SJCRH30 (cell line): ENCODE results near the gene SLC6A1. TPM values are rescaled to one million over a fixed set of nuclear protein-coding genes. Genes with fewer than 3 reads are reported as not detected.
A peak's percentile ranks its signal among the peaks of the same experiment; 100 is the strongest.

Experiments used
- DNase-seq, 2 experiments: peaks; one replicate each; pipeline ENCODE4 v3.0.0-alpha.2; 2015 to 2020
- H3K27ac ChIP-seq: fragments of 250-450 bp; sonication (Bioruptor Pico); 2 replicates; pipeline ENCODE4 v1.5.1; 2020; ENCODE audit warnings: mild to moderate bottlenecking, moderate library complexity
- H3K27me3 ChIP-seq: fragments of 250-450 bp; sonication (Bioruptor Pico); 2 replicates; pipeline ENCODE4 v1.5.1; 2020; ENCODE audit warnings: mild to moderate bottlenecking, moderate library complexity
- H3K36me3 ChIP-seq: fragments of 250-450 bp; sonication (Bioruptor Pico); 2 replicates; pipeline ENCODE4 v1.5.1; 2020; ENCODE audit warnings: mild to moderate bottlenecking, moderate library complexity
- H3K4me1 ChIP-seq: fragments of 250-450 bp; sonication (Bioruptor Pico); 2 replicates; pipeline ENCODE4 v1.5.1; 2020; ENCODE audit warnings: mild to moderate bottlenecking, moderate library complexity
- H3K4me3 ChIP-seq: fragments of 250-450 bp; sonication (Bioruptor Pico); 2 replicates; pipeline ENCODE4 v1.5.1; 2020; ENCODE audit warnings: mild to moderate bottlenecking, moderate library complexity
- H3K9me3 ChIP-seq: fragments of 250-450 bp; sonication (Bioruptor Pico); replicated peaks from 2 replicates; pipeline ENCODE4 v1.5.1; 2020; ENCODE audit warnings: mild to moderate bottlenecking, moderate library complexity
- total RNA-seq: library from RNA; depleted of rRNA; stranded (reverse); fragments of >200 nt; shearing (Covaris generic); gene quantifications from 2 replicates; pipeline ENCODE4 v1.2.3, GENCODE V29; 2014

SLC6A1 gene
- total RNA-seq, 1 experiment from 2014 or later, result not detected

GRCh38 chr3:10977892-10978510 is 14.5 kb upstream of the SLC6A1 start:
- H3K27me3 ChIP-seq, result peaks cover 3% of the 10 kb centered on the region; the same call in 1 of the 2 replicates
- no peaks in the 10 kb centered on the region for H3K9me3 ChIP-seq
- H3K27ac ChIP-seq, result no peak overlapping the region
- DNase-seq, result no peak
- H3K4me3 ChIP-seq, result no peak overlapping the region
- H3K36me3 ChIP-seq, result no peaks in the 10 kb centered on the region
- H3K4me1 ChIP-seq, result no peaks in the 10 kb centered on the region

DNA sequence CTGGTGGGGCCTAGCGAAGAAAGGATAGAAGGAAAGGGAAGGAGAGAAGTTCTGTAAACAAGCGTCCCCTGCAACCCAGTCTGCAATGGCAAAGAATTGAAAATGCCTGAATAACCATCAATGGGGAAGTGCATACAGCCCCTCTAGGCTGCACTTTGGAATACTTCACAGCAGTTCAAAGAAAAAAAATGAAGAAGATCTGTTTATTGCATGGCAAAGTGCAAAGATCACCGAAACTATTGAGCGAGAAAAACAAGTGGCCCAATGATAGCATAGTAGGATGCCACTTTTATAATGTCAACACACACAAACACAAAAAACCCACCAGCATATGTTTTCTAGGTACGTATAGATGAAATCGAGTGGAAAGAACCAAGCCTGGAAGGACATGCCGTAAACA is 13.6 kb upstream of the SLC6A1 start:
- DNase-seq, result no peak
- H3K4me3 ChIP-seq, result no peak overlapping the region
- no peaks in the 10 kb centered on the region for H3K9me3 ChIP-seq
- no peaks in the 10 kb centered on the region for H3K36me3 ChIP-seq
- no peaks in the 10 kb centered on the region; the same call in 1 of the 2 replicates for H3K27me3 ChIP-seq
- no peaks in the 10 kb centered on the region for H3K4me1 ChIP-seq
- no peak overlapping the region for H3K27ac ChIP-seq

- no peaks in the 10 kb centered on the region for H3K36me3 ChIP-seq
- H3K9me3 ChIP-seq, result no peaks in the 10 kb centered on the region
- no peaks in the 10 kb centered on the region for H3K4me1 ChIP-seq
- H3K27ac ChIP-seq, result no peak overlapping the region
- no peak overlapping the region for H3K4me3 ChIP-seq
- H3K27me3 ChIP-seq, result no peaks in the 10 kb centered on the region; the same call in 1 of the 2 replicates
- no peak for DNase-seq
Observed at GRCh38 chr3:10980312-10980711, 12.2 kb upstream of the SLC6A1 start.

GRCh38 chr3:10981031-10981430 is 11.5 kb upstream of the SLC6A1 start:
- Histone ChIP-seq H3K36me3 (no peaks in the 10 kb centered on the region), H3K4me3 (no peak overlapping the region), H3K4me1 (no peaks in the 10 kb centered on the region), H3K9me3 (no peaks in the 10 kb centered on the region), H3K27ac (no peak overlapping the region), H3K27me3 (no peaks in the 10 kb centered on the region; the same call in 1 of the 2 replicates)
- DNase-seq, result no peak

GRCh38 chr3:10981961-10982360 is 10.6 kb upstream of the SLC6A1 start:
- no peaks in the 10 kb centered on the region for H3K9me3 ChIP-seq
- no peak overlapping the region for H3K4me3 ChIP-seq
- DNase-seq, result no peak
- H3K27me3 ChIP-seq, result no peaks in the 10 kb centered on the region; the same call in 1 of the 2 replicates
- no peaks in the 10 kb centered on the region for H3K4me1 ChIP-seq
- no peak overlapping the region for H3K27ac ChIP-seq
- H3K36me3 ChIP-seq, result no peaks in the 10 kb centered on the region

DNA sequence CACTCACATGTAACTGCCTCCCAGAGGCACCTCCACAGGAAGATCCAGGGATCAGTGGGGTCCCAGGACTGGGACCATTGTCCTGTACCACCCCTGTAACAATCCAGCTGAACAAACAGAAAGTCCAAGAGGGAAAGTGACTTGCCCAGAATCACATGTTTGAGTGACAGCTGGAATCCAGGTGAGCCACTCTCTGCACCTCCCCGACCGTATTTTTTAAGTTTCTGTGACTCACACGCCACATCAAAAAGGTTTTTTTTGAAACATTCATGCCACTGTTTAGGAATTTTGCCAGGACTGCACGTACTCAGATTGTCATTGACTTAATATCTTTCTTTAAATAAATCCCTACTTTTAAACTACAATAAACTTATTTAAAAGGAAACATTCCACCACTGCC is 9.8 kb upstream of the SLC6A1 start:
- no peaks in the 10 kb centered on the region for H3K27me3 ChIP-seq
- H3K9me3 ChIP-seq, result no peaks in the 10 kb centered on the region
- H3K4me1 ChIP-seq, result no peaks in the 10 kb centered on the region
- no peak for DNase-seq
- no peak overlapping the region for H3K4me3 ChIP-seq
- H3K36me3 ChIP-seq, result no peaks in the 10 kb centered on the region
- H3K27ac ChIP-seq, result no peak overlapping the region

GRCh38 chr3:10983219-10983916 is 9.2 kb upstream of the SLC6A1 start:
- Histone ChIP-seq H3K4me3 (no peak overlapping the region), H3K27ac (no peak overlapping the region), H3K36me3 (no peaks in the 10 kb centered on the region), H3K4me1 (no peaks in the 10 kb centered on the region), H3K9me3 (no peaks in the 10 kb centered on the region), H3K27me3 (no peaks in the 10 kb centered on the region)
- peak; percentile 39 to 70 for DNase-seq

- Histone ChIP-seq H3K4me3 (no peak overlapping the region), H3K36me3 (no peaks in the 10 kb centered on the region), H3K9me3 (no peaks in the 10 kb centered on the region), H3K27me3 (no peaks in the 10 kb centered on the region), H3K4me1 (no peaks in the 10 kb centered on the region), H3K27ac (no peak overlapping the region)
- no peak for DNase-seq
Observed at GRCh38 chr3:10984371-10984896, 8.1 kb upstream of the SLC6A1 start.

DNA sequence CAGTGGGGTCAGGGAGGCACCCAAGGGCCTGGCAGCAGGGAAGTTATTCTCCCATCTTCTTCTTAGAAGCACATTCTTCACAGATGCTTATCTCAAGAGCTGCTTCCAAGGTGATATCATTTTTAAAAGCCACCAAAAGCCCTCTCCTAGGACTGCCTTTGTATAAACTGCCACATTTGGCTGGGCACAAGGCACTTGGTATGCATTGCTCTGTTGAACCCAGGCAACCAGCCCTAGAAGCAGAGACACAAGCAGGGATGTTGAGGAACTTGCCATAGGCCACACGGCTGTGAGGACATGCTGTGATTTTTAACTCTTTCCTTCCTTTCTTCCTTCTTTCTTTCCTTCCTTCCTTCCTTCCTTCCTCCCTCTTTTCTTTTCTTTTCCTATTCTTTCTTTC is 7.4 kb upstream of the SLC6A1 start:
- Histone ChIP-seq H3K9me3 (no peaks in the 10 kb centered on the region), H3K36me3 (no peaks in the 10 kb centered on the region), H3K4me3 (no peak overlapping the region), H3K27me3 (no peaks in the 10 kb centered on the region), H3K27ac (no peak overlapping the region), H3K4me1 (no peaks in the 10 kb centered on the region)
- no peak for DNase-seq

DNA sequence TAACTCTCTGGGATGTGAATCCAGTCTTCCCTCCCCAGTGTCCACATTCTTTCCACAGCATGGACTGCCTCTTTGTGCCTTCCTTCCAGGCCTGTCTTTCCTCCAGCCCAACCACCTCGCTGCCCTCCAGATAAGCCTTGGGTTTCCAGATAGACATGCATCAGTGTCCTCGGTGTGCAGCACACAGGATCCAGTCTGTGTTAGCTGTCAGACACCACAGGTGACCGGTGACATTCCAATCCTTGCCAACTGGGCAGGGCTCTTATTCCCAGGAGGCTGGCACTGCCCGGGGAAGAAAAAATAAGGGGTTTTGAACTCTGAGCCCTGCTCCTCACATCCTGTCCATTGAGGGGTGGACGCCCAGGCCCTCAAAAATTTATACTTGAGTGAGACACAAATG is 6.0 kb upstream of the SLC6A1 start:
- no peak overlapping the region for H3K27ac ChIP-seq
- H3K4me1 ChIP-seq, result no peaks in the 10 kb centered on the region
- H3K27me3 ChIP-seq, result no peaks in the 10 kb centered on the region
- no peaks in the 10 kb centered on the region for H3K9me3 ChIP-seq
- no peak overlapping the region for H3K4me3 ChIP-seq
- no peak for DNase-seq
- no peaks in the 10 kb centered on the region for H3K36me3 ChIP-seq

DNA sequence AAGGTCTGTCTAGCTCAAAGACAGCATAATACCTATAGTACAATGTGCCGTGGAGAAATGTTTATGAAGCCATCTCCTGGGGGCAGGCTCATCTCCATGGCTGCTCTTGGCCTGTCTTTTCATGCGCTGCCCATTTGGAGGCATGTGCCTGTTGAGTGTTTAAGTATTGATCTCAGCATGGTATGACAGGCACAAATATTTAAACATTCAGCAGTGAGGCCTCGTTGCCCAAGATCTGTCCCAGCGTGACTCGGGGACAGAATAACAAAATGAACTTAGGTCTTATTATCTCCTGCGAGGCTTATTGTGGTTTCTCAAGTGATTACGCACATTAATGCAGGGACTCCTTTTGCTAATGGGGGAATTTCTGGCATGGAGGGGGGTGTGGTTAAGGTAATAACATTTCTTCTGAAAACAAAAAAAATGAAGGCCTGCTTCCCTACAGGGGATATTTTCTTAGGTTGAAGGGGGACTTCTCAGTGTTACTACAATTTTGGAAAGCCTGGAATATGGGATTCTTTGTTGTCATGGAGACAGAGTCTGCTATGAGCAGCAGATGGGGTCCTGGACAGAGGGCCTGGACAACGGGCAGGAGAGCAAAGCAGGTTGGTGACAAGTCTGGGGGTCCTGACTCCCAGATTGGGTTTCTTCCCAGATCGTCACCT is 4.4 kb upstream of the SLC6A1 start:
- Histone ChIP-seq H3K27ac (no peak overlapping the region), H3K36me3 (no peaks in the 10 kb centered on the region), H3K9me3 (no peaks in the 10 kb centered on the region), H3K4me3 (no peak overlapping the region), H3K27me3 (no peaks in the 10 kb centered on the region), H3K4me1 (no peaks in the 10 kb centered on the region)
- no peak for DNase-seq

- Histone ChIP-seq H3K9me3 (no peaks in the 10 kb centered on the region), H3K27ac (no peak overlapping the region), H3K27me3 (no peaks in the 10 kb centered on the region), H3K4me3 (no peak overlapping the region), H3K4me1 (no peaks in the 10 kb centered on the region), H3K36me3 (no peaks in the 10 kb centered on the region)
- no peak for DNase-seq
Observed at GRCh38 chr3:10988991-10989484, 3.5 kb upstream of the SLC6A1 start.

DNA sequence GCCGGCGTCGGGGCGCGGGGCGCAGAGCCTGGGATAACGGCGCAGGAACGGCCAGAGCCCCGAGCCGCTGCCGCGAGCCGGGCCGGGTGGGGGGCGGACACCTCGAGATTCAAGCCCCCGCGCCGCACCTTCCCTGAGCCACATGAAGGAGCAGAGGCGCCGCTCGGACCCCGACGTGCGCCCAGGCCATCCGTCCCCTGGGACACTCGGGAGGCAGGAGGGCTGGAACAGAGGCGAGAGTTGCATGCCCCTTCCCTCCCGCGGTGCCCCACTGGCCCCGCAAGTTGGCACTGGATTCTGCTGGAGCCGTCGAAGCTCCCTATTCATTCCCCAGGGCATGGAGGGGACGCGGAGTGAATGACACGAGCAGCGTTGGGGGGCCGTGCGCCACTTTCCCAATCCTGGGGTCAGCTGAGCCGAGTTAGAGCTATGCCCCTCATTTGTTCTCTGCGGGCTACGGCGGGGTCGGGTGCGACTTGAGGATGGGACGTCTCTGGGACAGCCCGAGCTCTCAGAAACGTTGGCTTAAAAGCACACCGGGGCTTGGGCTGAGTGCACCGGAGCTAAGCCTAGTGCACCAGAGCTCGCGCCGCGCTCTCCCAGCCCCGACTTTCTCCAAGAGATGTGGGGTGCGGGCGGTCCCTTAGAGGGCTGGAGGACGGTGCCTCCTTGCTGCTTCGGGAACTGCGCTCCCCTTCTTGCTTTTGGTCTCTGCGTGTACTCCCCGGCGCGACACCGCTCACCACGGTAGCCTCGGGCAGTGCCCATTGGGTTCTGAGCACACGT is 588 bp downstream of the SLC6A1 start:
- Histone ChIP-seq H3K4me1 (no peaks in the 10 kb centered on the region), H3K27ac (no peak overlapping the region), H3K4me3 (no peak overlapping the region), H3K9me3 (no peaks in the 10 kb centered on the region), H3K36me3 (no peaks in the 10 kb centered on the region), H3K27me3 (no peaks in the 10 kb centered on the region)
- DNase-seq, result no peak

DNA sequence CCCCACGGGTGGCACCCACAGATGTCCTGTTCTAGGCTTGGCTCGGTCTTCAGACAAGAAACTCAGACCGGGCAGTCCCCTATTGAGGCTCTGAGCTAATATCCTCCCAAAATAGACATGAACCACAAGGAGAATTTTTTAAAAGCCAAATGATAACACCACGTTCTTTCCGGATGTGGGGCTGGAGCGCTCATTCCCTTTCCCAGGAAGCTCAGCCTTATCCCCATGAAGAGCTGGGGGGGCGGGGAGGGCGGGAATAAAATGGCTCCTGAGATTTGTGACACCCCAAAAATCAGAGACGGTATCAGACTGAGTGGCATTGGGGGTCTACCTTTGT is 1.1 kb downstream of the SLC6A1 start:
- H3K4me3 ChIP-seq, result no peak overlapping the region
- no peak overlapping the region for H3K27ac ChIP-seq
- no peaks in the 10 kb centered on the region for H3K9me3 ChIP-seq
- H3K4me1 ChIP-seq, result no peaks in the 10 kb centered on the region
- no peak for DNase-seq
- no peaks in the 10 kb centered on the region for H3K36me3 ChIP-seq
- H3K27me3 ChIP-seq, result no peaks in the 10 kb centered on the region

DNA sequence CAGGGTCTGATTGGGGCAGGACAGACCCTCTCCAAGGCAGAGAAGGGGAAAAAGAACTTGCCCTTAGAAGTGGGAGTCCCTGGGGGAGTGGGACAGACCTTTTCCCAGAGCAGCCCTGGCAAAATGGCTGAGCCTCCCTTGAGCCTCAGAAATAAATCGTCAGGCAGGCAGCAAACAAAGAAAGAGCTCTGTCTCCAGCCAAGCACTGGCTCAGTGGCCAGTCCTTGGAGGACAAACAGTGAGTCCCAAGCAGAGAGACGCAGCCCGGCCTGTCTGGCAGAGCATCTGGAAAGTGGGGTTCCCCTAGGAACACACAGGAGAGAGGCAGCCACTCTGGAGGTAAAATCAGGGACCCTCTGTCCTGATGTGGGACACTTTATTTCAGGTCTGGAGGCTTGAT is 1.8 kb downstream of the SLC6A1 start:
- H3K9me3 ChIP-seq, result no peaks in the 10 kb centered on the region
- H3K27ac ChIP-seq, result no peak overlapping the region
- no peaks in the 10 kb centered on the region for H3K36me3 ChIP-seq
- H3K27me3 ChIP-seq, result no peaks in the 10 kb centered on the region
- H3K4me1 ChIP-seq, result no peaks in the 10 kb centered on the region
- no peak for DNase-seq
- no peak overlapping the region for H3K4me3 ChIP-seq
